Bronchus fibroblast of lung (primary cell): ENCODE measurements around the gene TRIM73. TPM values are rescaled to one million over a fixed set of nuclear protein-coding genes. Genes with fewer than 3 reads are reported as not detected.

Experiments used
- total RNA-seq: library from RNA; depleted of rRNA; stranded (reverse); fragments of >200 nt; gene quantifications from 2 replicates; pipeline ENCODE4 v1.2.3, GENCODE V29; 2015

Gene TRIM73
- 0.34 and 0.45 TPM in 2 replicates for total RNA-seq

DNA sequence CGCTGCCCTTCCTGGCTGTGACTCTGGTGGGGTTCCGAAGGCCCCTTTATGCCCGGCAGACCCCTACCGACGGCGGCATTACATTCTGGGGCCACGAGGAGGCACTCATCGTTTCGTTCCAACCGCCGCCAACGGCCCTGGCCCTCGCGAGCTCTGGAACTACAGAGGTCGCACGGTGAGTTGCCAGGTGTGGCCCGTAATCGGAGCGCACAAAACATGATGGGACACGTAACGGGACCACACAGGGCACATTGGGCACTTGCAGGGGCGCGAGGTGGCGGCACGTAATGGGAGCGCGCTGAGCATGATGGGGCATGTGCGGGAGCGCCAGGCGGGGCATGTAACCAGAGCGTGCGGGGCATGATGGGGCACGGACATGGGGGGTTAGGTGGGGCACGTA, at the start of gene TRIM73:
TRIM73 (plus strand) TSS at position 301 of the 400 bp plus-strand sequence. CDS start 3,305 bp downstream, outside the sequence.

Other genes starting within 250 kb of the TRIM73 start
- 4.7 and 4.9 TPM in 2 replicates for gene POM121C, start 90.7 kb downstream of the TRIM73 start, total RNA-seq
- not detected in 2 replicates for gene SPDYE5, start 96.7 kb downstream of the TRIM73 start, total RNA-seq